Measurements from ENCODE around the gene UCN.

GRCh38 chr2:27270131-27270530, 38.1 kb downstream of the UCN start:
- no peak for TF ChIP-seq REST (IDR thresholded peaks at IDR 0.05; ENCODE audit: low read depth)
- no peak for TF ChIP-seq USF1 (IDR thresholded peaks at IDR 0.05)

Measured in Ishikawa (cell line).